Gastrocnemius medialis (tissue), 4 donors: Measurements from ENCODE around the gene NTN1. TPM values are rescaled to one million over a fixed set of nuclear protein-coding genes. Genes with fewer than 3 reads are reported as not detected.

Experiments used
- ATAC-seq, 2 donors: fragments of 150-250 bp; one replicate each; pipeline ENCODE4 v1.9.1; 2016
- DNase-seq, 2 donors: peaks; one replicate each; pipeline ENCODE4 v3.0.0-alpha.2; 2019
- H3K27ac ChIP-seq, 4 donors: fragments of 200-600 bp; sonication (generic); 1 replicate in 1 of 4; 2 replicates in 3 of 4; pipeline ENCODE4 v1.5.1; 2016 to 2018; ENCODE audit warnings: mild to moderate bottlenecking in 2 of 4, moderate library complexity in 1 of 4
- H3K27me3 ChIP-seq, 3 donors: fragments of 200-600 bp; sonication (generic) in 2 of 3; 1 replicate in 1 of 3; 2 replicates in 2 of 3; pipeline versions ENCODE4 v1.5.1 to v1.6.0; 2016 to 2019; ENCODE audit warnings: mild to moderate bottlenecking in 1 of 3, moderate library complexity in 1 of 3
- H3K36me3 ChIP-seq, 2 donors: fragments of 200-600 bp; sonication (generic) in 1 of 2; one replicate each; pipeline ENCODE4 v1.5.1; 2017 to 2018
- H3K4me1 ChIP-seq, 2 donors: fragments of 200-600 bp; sonication (generic) in 1 of 2; one replicate each; pipeline ENCODE4 v1.5.1; 2016 to 2017; ENCODE audit warnings: mild to moderate bottlenecking in 2 of 2
- H3K4me3 ChIP-seq, 4 donors: fragments of 200-600 bp; sonication (generic) in 3 of 4; 1 replicate in 1 of 4; 2 replicates in 3 of 4; pipeline ENCODE4 v1.5.1; 2016 to 2019; ENCODE audit warnings: mild to moderate bottlenecking in 2 of 4
- H3K9me3 ChIP-seq, 3 donors: fragments of 200-600 bp; sonication (generic) in 2 of 3; 1 replicate in 1 of 3; 2 replicates in 2 of 3; pipeline ENCODE4 v1.5.1; 2016 to 2019
- CTCF ChIP-seq, 5 experiments: fragments of 450-650 bp in 3 of 5; fragments of 200-600 bp in 2 of 5; sonication (generic) in 2 of 5; IDR thresholded peaks in 4 of 5; conservative IDR thresholded peaks in 1 of 5; 1 replicate in 4 of 5; 2 replicates in 1 of 5; pipeline ENCODE4 v1.5.1; 2016 to 2019; ENCODE audit warnings: antibody characterized with exemption in 5 of 5, mild to moderate bottlenecking in 3 of 5, moderate library complexity in 3 of 5
- POLR2A ChIP-seq, 2 donors: fragments of 450-650 bp; IDR thresholded peaks; one replicate each; pipeline ENCODE4 v1.6.1; 2017; ENCODE audit warnings: antibody characterized with exemption in 2 of 2, mild to moderate bottlenecking in 2 of 2, moderate library complexity in 2 of 2
- in situ Hi-C, 4 donors: fragments of 200-750 bp; cut with MboI; loops; one replicate each; pipeline versions ENCODE4 v1.15.0 to v1.8.0; 2017; ENCODE audit warnings: low sequenced_read_pairs in 4 of 4
- intact Hi-C: fragments of 100-400 bp; cut with DNase I; formaldehyde crosslinking; loops from one replicate; pipeline ENCODE4 v1.15.1; 2023; ENCODE audit warnings: low total_unique reads
- total RNA-seq, 4 donors: library from RNA; depleted of rRNA; stranded (reverse); fragments of >200 nt; gene quantifications; one replicate each; pipeline versions ENCODE4 v1.1.0 to v1.2.3, GENCODE V29; 2016

Gene NTN1
- total RNA-seq, 4 donors from 2014 or later: 0.76 to 4.1 (median 1.2) TPM

GRCh38 chr17:9232155-9232475 lies 210.8 kb downstream of the NTN1 start:
- ATAC-seq (no peak), DNase-seq (no peak)
- no peak overlapping the region for H3K27ac ChIP-seq
- intact Hi-C loops: loop anchor here (2.0 kb wide), 1 partner anchor 67 kb away; no protein-coding TSS in a partner anchor
- H3K4me1 ChIP-seq: no peaks in the 10 kb centered on the region
- no peak overlapping the region for H3K4me3 ChIP-seq
- in situ Hi-C loops: no loop called here
- H3K36me3 ChIP-seq: no peaks in the 10 kb centered on the region
- no peaks in the 10 kb centered on the region for H3K27me3 ChIP-seq
- no peak for TF ChIP-seq POLR2A (IDR thresholded peaks at IDR 0.05)
- TF ChIP-seq CTCF (IDR thresholded peaks at IDR 0.05 in 4 of 5, conservative IDR thresholded peaks at IDR 0.05 in 1 of 5): no peak
- no peaks in the 10 kb centered on the region for H3K9me3 ChIP-seq

- Histone ChIP-seq H3K27me3 (no peaks in the 10 kb centered on the region), H3K9me3 (no peaks in the 10 kb centered on the region), H3K27ac (no peak overlapping the region), H3K4me3 (no peak overlapping the region), H3K4me1 (no peaks in the 10 kb centered on the region), H3K36me3 (no peaks in the 10 kb centered on the region)
- in situ Hi-C loops: no loop called here
- intact Hi-C loops: loop anchor here (2.0 kb wide), 1 partner anchor 68 kb away; no protein-coding TSS in a partner anchor
- ATAC-seq: no peak
- TF ChIP-seq CTCF (IDR thresholded peaks at IDR 0.05 in 4 of 5, conservative IDR thresholded peaks at IDR 0.05 in 1 of 5): no peak
- no peak for TF ChIP-seq POLR2A (IDR thresholded peaks at IDR 0.05)
- no peak for DNase-seq
Measured at GRCh38 chr17:9232591-9233270, 211.4 kb downstream of the NTN1 start.

- H3K4me1 ChIP-seq: no peaks in the 10 kb centered on the region
Measured at GRCh38 chr17:9233271-9233599, 211.9 kb downstream of the NTN1 start.

GRCh38 chr17:9233761-9234160 lies 212.5 kb downstream of the NTN1 start:
- in situ Hi-C loops: no loop called here
- intact Hi-C loops: loop anchor here (2.0 kb wide), 1 partner anchor 69 kb away; no protein-coding TSS in a partner anchor
- Histone ChIP-seq H3K4me1 (peaks cover 0 to under 1% of the 10 kb centered on the region in 2 donors), H3K9me3 (no peaks in the 10 kb centered on the region), H3K4me3 (no peak overlapping the region), H3K27ac (no peak overlapping the region), H3K27me3 (no peaks in the 10 kb centered on the region), H3K36me3 (no peaks in the 10 kb centered on the region)
- DNase-seq (no peak), ATAC-seq (no peak)
- TF ChIP-seq CTCF (IDR thresholded peaks at IDR 0.05 in 4 of 5, conservative IDR thresholded peaks at IDR 0.05 in 1 of 5) (no peak), POLR2A (IDR thresholded peaks at IDR 0.05) (no peak)

More at GRCh38 chr17:9233271-9233599, 211.9 kb downstream of the NTN1 start:
- Histone ChIP-seq H3K36me3 (no peaks in the 10 kb centered on the region), H3K27me3 (no peaks in the 10 kb centered on the region), H3K9me3 (no peaks in the 10 kb centered on the region), H3K27ac (no peak overlapping the region), H3K4me3 (no peak overlapping the region)
- TF ChIP-seq CTCF (IDR thresholded peaks at IDR 0.05 in 4 of 5, conservative IDR thresholded peaks at IDR 0.05 in 1 of 5) (no peak), POLR2A (IDR thresholded peaks at IDR 0.05) (no peak)
- in situ Hi-C loops: no loop called here
- DNase-seq: no peak
- ATAC-seq: no peak
- intact Hi-C loops: loop anchor here (2.0 kb wide), 1 partner anchor 68 kb away; no protein-coding TSS in a partner anchor
